Measurements from ENCODE around the gene MYADML2. TPM values are rescaled to one million over a fixed set of nuclear protein-coding genes. Genes with fewer than 3 reads are reported as not detected.

MYADML2 gene
- total and polyA plus RNA-seq, 2 of the 8 experiments (the other 6 are each of a cell fraction or from before 2014, with no cell fraction given), result 0.26 to 0.47 TPM

DNA sequence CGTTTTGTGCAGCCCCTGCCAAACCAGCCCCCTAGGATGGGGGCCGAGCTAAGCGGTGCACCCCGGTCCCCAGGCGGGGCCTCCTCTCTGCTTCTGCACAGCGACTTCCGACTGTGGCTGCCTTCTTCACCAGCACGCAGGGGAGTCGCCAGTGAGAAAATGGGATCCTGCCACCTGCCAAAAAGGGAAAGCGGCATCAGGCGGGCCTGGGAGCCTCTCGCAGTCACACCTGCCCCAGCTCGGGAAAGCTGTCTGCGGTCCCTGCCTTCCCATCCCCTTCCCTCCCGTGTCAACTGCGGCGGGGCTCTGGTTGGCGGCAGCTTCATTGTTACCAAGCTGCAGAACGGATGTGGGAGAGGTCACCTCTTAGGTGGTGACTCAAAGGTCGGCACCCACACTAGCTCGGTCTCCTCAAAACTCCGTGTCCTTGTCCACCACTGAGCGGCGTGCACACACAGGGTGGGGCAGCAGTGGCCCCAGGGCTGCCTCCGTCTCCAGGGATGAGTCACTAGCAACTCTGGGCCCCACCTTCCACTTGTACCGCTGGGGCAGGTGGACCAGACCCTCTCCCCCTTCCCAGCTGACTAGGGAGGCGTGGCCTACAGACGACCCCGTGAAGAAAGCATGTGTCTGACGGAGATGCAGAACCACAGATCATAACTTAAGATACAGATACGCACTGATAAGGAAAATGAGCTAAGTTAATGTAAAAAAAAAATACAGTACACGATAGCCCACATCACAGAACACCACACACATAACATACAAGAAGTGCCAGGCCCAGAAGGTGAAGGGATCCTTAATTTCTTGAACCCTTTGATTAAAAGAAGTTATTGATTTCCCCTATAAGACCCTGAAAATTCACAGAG lies 34.4 kb downstream of the MYADML2 start:
- no peak overlapping the region for H2BK15ac ChIP-seq (ENCODE audit: low read length)
- H3K56ac ChIP-seq (replicated peaks; ENCODE audit: insufficient read length, low read depth, low read length), result no peak overlapping the region
- no peak overlapping the region for H3K27ac ChIP-seq (ENCODE audit: low read depth, low read length)
- FAIRE-seq (no peak), DNase-seq (ENCODE audit: low read depth in 1 of 2, low spot score in 2 of 2) (no peak)
- no peak overlapping the region for H3K4ac ChIP-seq (replicated peaks; ENCODE audit: insufficient read length, low read depth, low read length)
- no peak overlapping the region for H4K8ac ChIP-seq (ENCODE audit: extremely low read depth, insufficient read depth, low read length)
- ChIA-PET POLR2A (ENCODE audit: partially characterized antibody) (interaction anchor here (0.5 to 8.7 kb wide), 7 partner anchors 9 to 144 kb away, joined by 3 to 135 read pairs (median 4); partner anchors contain the start of genes MAFG and NPB), CTCF (ENCODE audit: partially characterized antibody) (interaction anchor here (0.9 to 2.5 kb wide), 6 partner anchors 13 to 293 kb away, joined by 3 to 8 read pairs (median 5); partner anchors contain the start of gene NOTUM)
- H2AK5ac ChIP-seq (ENCODE audit: low read depth, low read length), result no peak overlapping the region
- H3K23me2 ChIP-seq (ENCODE audit: low read depth, low read length), result peaks cover 11% of the 10 kb centered on the region
- H3K27me3 ChIP-seq (replicated peaks in 1 of 4; ENCODE audit: control insufficient read depth in 3 of 4, extremely low read depth in 1 of 4, insufficient read depth in 3 of 4, low read length in 3 of 4), result peaks cover 0 to 4% (median 2%) of the 10 kb centered on the region in 4 experiments; a peak in 2 of 7 replicates
- H2BK5ac ChIP-seq (ENCODE audit: low read depth, low read length), result 0 out of 2 replicates have a peak overlapping the region, but pooled peaks have one; percentile 18
- H2BK20ac ChIP-seq (ENCODE audit: low read length), result no peak overlapping the region
- peaks cover 8 to 25% (median 19%) of the 10 kb centered on the region in 4 experiments for H3K36me3 ChIP-seq (ENCODE audit: control insufficient read depth in 2 of 4, insufficient read depth in 4 of 4, low read length in 3 of 4)
- no peak overlapping the region for H4K91ac ChIP-seq (replicated peaks; ENCODE audit: insufficient read length, low read length)
- no peak overlapping the region for H3K4me3 ChIP-seq (ENCODE audit: extremely low read depth in 1 of 4, insufficient read depth in 2 of 4, low read depth in 3 of 4, low read length in 4 of 4)
- peaks cover 0 to 10% of the 10 kb centered on the region in 2 experiments; a peak in 2 of 4 replicates for H3K79me2 ChIP-seq (ENCODE audit: control insufficient read depth in 1 of 2, insufficient read depth in 2 of 2, low read length in 2 of 2)
- H2BK120ac ChIP-seq (replicated peaks; ENCODE audit: low read depth, low read length), result no peak overlapping the region
- H3K79me1 ChIP-seq (ENCODE audit: low read depth, low read length), result peaks cover 2% of the 10 kb centered on the region
- H4K5ac ChIP-seq (ENCODE audit: insufficient read length, low read depth, low read length), result no peak overlapping the region
- 0 out of 2 replicates have a peak overlapping the region, but pooled peaks have one; percentile 9 for H2BK12ac ChIP-seq (ENCODE audit: low read depth, low read length)
- TF ChIP-seq CTBP2 (IDR thresholded peaks at IDR 0.05; ENCODE audit: borderline replicate concordance, insufficient read depth, insufficient read length, low read length), result no peak
- TF ChIP-seq, protein P1, sequence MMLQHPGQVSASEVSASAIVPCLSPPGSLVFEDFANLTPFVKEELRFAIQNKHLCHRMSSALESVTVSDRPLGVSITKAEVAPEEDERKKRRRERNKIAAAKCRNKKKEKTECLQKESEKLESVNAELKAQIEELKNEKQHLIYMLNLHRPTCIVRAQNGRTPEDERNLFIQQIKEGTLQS (IDR thresholded peaks at IDR 0.05; ENCODE audit: insufficient read depth, low read depth, low read length), result no peak
- H3K23ac ChIP-seq (ENCODE audit: insufficient read length), result no peak overlapping the region
- 90% methylated on average over 29 of the region's 32 CpGs; no CpG with 5 or more reads in 1 of the 2 experiments for WGBS, 2 experiments (ENCODE audit: extremely low coverage in 1 of 2, insufficient coverage in 1 of 2, insufficient read length in 1 of 2, insufficient replicate concordance in 2 of 2, low coverage in 1 of 2, low lambda C conversion rate in 2 of 2, missing lambda C conversion rate in 1 of 2)
- H3K14ac ChIP-seq (ENCODE audit: insufficient read length), result no peak overlapping the region
- peaks cover 0 to 18% (median 8%) of the 10 kb centered on the region in 4 experiments; a peak in 6 of 7 replicates for H3K4me1 ChIP-seq (replicated peaks in 1 of 4; ENCODE audit: control insufficient read depth in 3 of 4, insufficient read depth in 4 of 4, low read length in 3 of 4)
- no peak overlapping the region for H3K9ac ChIP-seq (replicated peaks in 1 of 4; ENCODE audit: extremely low read depth in 1 of 4, low read depth in 3 of 4, low read length in 3 of 4)
- H3K4me2 ChIP-seq (ENCODE audit: insufficient read depth in 1 of 2, low read depth in 2 of 2, low read length in 2 of 2), result no peak overlapping the region
- H2AFZ ChIP-seq (ENCODE audit: low read length), result no peak overlapping the region
- no peaks in the 10 kb centered on the region for H3K9me3 ChIP-seq (ENCODE audit: insufficient read depth in 2 of 2, low read depth in 1 of 2, low read length in 1 of 2)
- H4K20me1 ChIP-seq (replicated peaks in 1 of 2; ENCODE audit: control insufficient read depth in 1 of 2, insufficient read depth in 2 of 2, low read length in 2 of 2), result peaks cover 6 to 45% of the 10 kb centered on the region in 2 experiments
- no peak overlapping the region for H3K18ac ChIP-seq (ENCODE audit: extremely low read depth, low read length)
